ENCODE results near the gene RPL41.
A peak's percentile ranks its signal among the peaks of the same experiment; 100 is the strongest.

- TF ChIP-seq MAX (IDR thresholded peaks at IDR 0.05) = peak; percentile 97
- peak; percentile 34 for TF ChIP-seq CTCF (IDR thresholded peaks at IDR 0.05; ENCODE audit: low read depth, low read length, missing input control)
- TF ChIP-seq TAF1 (conservative IDR thresholded peaks at IDR 0.05) = peak; percentile 18
- TF ChIP-seq EGR1 (IDR thresholded peaks at IDR 0.05; ENCODE audit: low read depth in 2 of 2) = peak; percentile 71 to 96
- peak; percentile 62 to 65 for TF ChIP-seq RAD21 (IDR thresholded peaks at IDR 0.05)
- TF ChIP-seq YY1 (IDR thresholded peaks at IDR 0.05) = peak; percentile 90
- peak; percentile 41 to 69 for TF ChIP-seq JUND (IDR thresholded peaks at IDR 0.05)
- TF ChIP-seq RXRA (IDR thresholded peaks at IDR 0.05) = peak; percentile 66 to 71
- TF ChIP-seq FOXA1 (IDR thresholded peaks at IDR 0.05) = no peak
- peak; percentile 74 for TF ChIP-seq ZBTB33 (IDR thresholded peaks at IDR 0.05)
- TF ChIP-seq HNF4A (conservative IDR thresholded peaks at IDR 0.05) = peak; percentile 8 to 9
- peak; percentile 78 for TF ChIP-seq REST (IDR thresholded peaks at IDR 0.05)
- TF ChIP-seq SP1 (IDR thresholded peaks at IDR 0.05) = peak; percentile 79
Measured at GRCh38 chr12:56117778-56118687, 1.6 kb downstream of the RPL41 start, which contains the start of gene ZC3H10.

Data from liver (tissue), 3 donors.